GM23248 (cell line): Measurements from ENCODE around the gene HOXA11.

Source experiments
- EZH2 ChIP-seq: fragments of 200-600 bp; sonication (generic); IDR thresholded peaks from 2 replicates; pipeline ENCODE4 v1.6.1; 2018; ENCODE audit warnings: antibody characterized with exemption, mild to moderate bottlenecking; ENCODE audit not compliant: insufficient read depth, poor library complexity, severe bottlenecking
- EZH2phosphoT487 ChIP-seq: fragments of 200-600 bp; sonication (generic); IDR thresholded peaks from 2 replicates; pipeline ENCODE4 v1.6.1; 2018; ENCODE audit warnings: antibody characterized with exemption, moderate library complexity, mild to moderate bottlenecking, low read depth; ENCODE audit not compliant: insufficient read depth

DNA sequence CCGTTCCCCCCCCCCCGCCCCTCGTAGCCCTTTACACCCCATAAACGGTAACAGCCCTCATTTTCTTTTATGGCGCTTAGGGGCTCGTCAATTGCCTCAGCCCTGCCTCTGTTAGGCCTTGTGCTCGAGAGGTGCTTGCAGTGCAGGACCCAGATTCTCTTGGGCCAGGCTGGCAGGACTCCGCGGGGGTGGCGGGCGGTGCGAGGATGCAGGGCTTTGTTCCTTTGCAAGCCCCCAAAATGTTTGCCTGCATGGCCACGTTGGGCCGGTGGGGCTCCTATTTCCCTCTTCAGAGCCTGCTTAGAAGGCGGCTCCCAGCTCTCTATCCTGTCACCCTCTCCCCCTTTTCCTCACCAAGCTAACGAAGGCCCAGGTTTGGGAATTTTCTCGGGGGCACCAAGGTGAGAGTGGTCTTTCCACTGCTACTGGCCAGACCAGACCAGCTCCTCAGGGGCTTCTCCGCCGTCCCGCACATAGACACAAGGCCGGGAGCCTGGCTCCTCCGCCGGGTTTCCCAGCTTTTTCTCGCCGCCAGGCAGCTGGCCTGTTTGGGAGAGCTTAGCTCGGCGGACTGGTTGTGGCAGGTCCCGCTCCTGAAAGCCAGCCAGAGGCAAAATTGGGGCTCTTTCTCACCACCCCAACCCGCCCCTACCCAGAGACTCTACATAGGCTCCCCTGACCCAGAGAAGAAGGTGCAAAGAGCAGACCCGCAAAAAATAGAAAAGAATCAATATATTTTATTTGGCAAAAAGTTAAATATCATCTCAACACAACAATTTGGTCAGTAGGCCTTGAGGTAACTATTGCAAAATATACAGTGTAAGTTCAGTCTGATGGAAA, 23.1 kb downstream of the HOXA11 start:
- TF ChIP-seq EZH2phosphoT487 (no peak), EZH2 (no peak)
